NK-92 (cell line): ENCODE measurements around the gene PPP1R9A.
A peak's percentile ranks its signal among the peaks of the same experiment; 100 is the strongest.

Experiments
- DNase-seq: peaks from one replicate; lab custom pipeline; 2025; ENCODE audit not compliant: unreplicated experiment; lab: John Stamatoyannopoulos, UW

PPP1R9A gene

GRCh38 chr7:95198863-95199262 is 291.5 kb downstream of the PPP1R9A start:
- DNase-seq, result no peak

GRCh38 chr7:95199779-95200558 is 292.6 kb downstream of the PPP1R9A start:
- no peak for DNase-seq

- DNase-seq, result no peak
Observed at GRCh38 chr7:95200741-95201140, 293.3 kb downstream of the PPP1R9A start.

GRCh38 chr7:95201727-95202126 is 294.3 kb downstream of the PPP1R9A start:
- DNase-seq, result no peak

- no peak for DNase-seq
Observed at GRCh38 chr7:95204618-95205017, 297.2 kb downstream of the PPP1R9A start.

GRCh38 chr7:95205665-95206225 is 298.4 kb downstream of the PPP1R9A start:
- DNase-seq, result no peak

- DNase-seq, result no peak
Observed at GRCh38 chr7:95209276-95209675, 301.9 kb downstream of the PPP1R9A start.

- no peak for DNase-seq
Observed at GRCh38 chr7:95209788-95210187, 302.4 kb downstream of the PPP1R9A start.

GRCh38 chr7:95213148-95213547 is 305.8 kb downstream of the PPP1R9A start:
- no peak for DNase-seq

- DNase-seq, result no peak
Observed at GRCh38 chr7:95213809-95214492, 306.6 kb downstream of the PPP1R9A start.

- no peak for DNase-seq
Observed at GRCh38 chr7:95219721-95220120, 312.3 kb downstream of the PPP1R9A start.

GRCh38 chr7:95220328-95220727 is 312.9 kb downstream of the PPP1R9A start:
- DNase-seq, result no peak

GRCh38 chr7:95225301-95225700 is 317.9 kb downstream of the PPP1R9A start:
- DNase-seq, result no peak

- no peak for DNase-seq
Observed at GRCh38 chr7:95229301-95229700, 321.9 kb downstream of the PPP1R9A start.

GRCh38 chr7:95238252-95238943 is 331.0 kb downstream of the PPP1R9A start:
- DNase-seq, result no peak

GRCh38 chr7:95240921-95241320 is 333.5 kb downstream of the PPP1R9A start:
- no peak for DNase-seq

GRCh38 chr7:95242266-95242665 is 334.9 kb downstream of the PPP1R9A start:
- no peak for DNase-seq

- no peak for DNase-seq
Observed at GRCh38 chr7:95244616-95245015, 337.2 kb downstream of the PPP1R9A start.

- DNase-seq, result no peak
Observed at GRCh38 chr7:95245828-95246500, 338.6 kb downstream of the PPP1R9A start.

GRCh38 chr7:95246831-95247370 is 339.5 kb downstream of the PPP1R9A start:
- DNase-seq, result peak; percentile 3

GRCh38 chr7:95250571-95250970 is 343.2 kb downstream of the PPP1R9A start:
- no peak for DNase-seq
